GM23338 (cell line): ENCODE data around the gene KIF1A. TPM values are rescaled to one million over a fixed set of nuclear protein-coding genes. Genes with fewer than 3 reads are reported as not detected.

Source experiments
- ATAC-seq: fragments of 200-7000 bp; cut with Tn5 transposase; 3 replicates; pipeline ENCODE4 v1.9.1; 2020
- DNase-seq: peaks from one replicate; pipeline ENCODE4 v3.0.0-alpha.2; 2015; ENCODE audit warnings: low spot score
- H2AFZ ChIP-seq: fragments of 200-600 bp; sonication (generic); 2 replicates; pipeline ENCODE4 v1.8.0; 2016; ENCODE audit warnings: antibody characterized with exemption, mild to moderate bottlenecking, moderate library complexity
- H3F3A ChIP-seq: fragments of 200-600 bp; sonication (generic); replicated peaks from 2 replicates; pipeline ENCODE4 v1.8.0; 2017; ENCODE audit warnings: antibody characterized with exemption, mixed run types, low read depth
- H3K27ac ChIP-seq: fragments of 200-600 bp; sonication (generic); 2 replicates; pipeline ENCODE4 v1.6.1; 2016; ENCODE audit warnings: low read depth
- H3K27me3 ChIP-seq: fragments of 200-600 bp; sonication (generic); 2 replicates; pipeline ENCODE4 v1.8.0; 2016; ENCODE audit warnings: mild to moderate bottlenecking, mixed run types, moderate library complexity; ENCODE audit not compliant: insufficient read depth
- H3K36me3 ChIP-seq: fragments of 200-600 bp; sonication (generic); 2 replicates; pipeline ENCODE4 v1.8.0; 2016; ENCODE audit warnings: mild to moderate bottlenecking; ENCODE audit not compliant: insufficient read depth
- H3K4me1 ChIP-seq: fragments of 200-600 bp; sonication (generic); 2 replicates; pipeline ENCODE4 v1.8.0; 2016; ENCODE audit warnings: mild to moderate bottlenecking, moderate library complexity; ENCODE audit not compliant: insufficient read depth
- H3K4me2 ChIP-seq: fragments of 200-600 bp; sonication (generic); 2 replicates; pipeline ENCODE4 v1.7.1; 2017; ENCODE audit warnings: mixed run types
- H3K4me3 ChIP-seq: fragments of 200-600 bp; sonication (generic); 2 replicates; pipeline ENCODE4 v1.6.1; 2016; ENCODE audit warnings: mixed run types
- H3K79me2 ChIP-seq: fragments of 200-600 bp; sonication (generic); replicated peaks from 2 replicates; pipeline ENCODE4 v1.8.0; 2017; ENCODE audit warnings: mild to moderate bottlenecking; ENCODE audit not compliant: insufficient read depth
- H3K9me2 ChIP-seq: fragments of 200-600 bp; sonication (generic); 2 replicates; pipeline ENCODE4 v1.8.0; 2017; ENCODE audit not compliant: insufficient read depth
- H4K20me1 ChIP-seq: fragments of 200-600 bp; sonication (generic); replicated peaks from 2 replicates; pipeline ENCODE4 v1.8.0; 2017; ENCODE audit warnings: mild to moderate bottlenecking; ENCODE audit not compliant: insufficient read depth
- H3K27ac Mint-ChIP-seq: 2 replicates; pipeline ENCODE4 v1.8.0; 2020; ENCODE audit warnings: inconsistent platforms, mild to moderate bottlenecking, moderate library complexity, mixed read lengths
- H3K27me3 Mint-ChIP-seq: 3 replicates; pipeline ENCODE4 v1.8.0; 2022; ENCODE audit warnings: low read depth, mild to moderate bottlenecking, moderate library complexity, mixed read lengths, inconsistent platforms; ENCODE audit not compliant: insufficient read depth, poor library complexity
- H3K36me3 Mint-ChIP-seq: 3 replicates; pipeline ENCODE4 v1.8.0; 2021; ENCODE audit warnings: low read depth, mild to moderate bottlenecking, inconsistent platforms, moderate library complexity, mixed read lengths
- H3K4me1 Mint-ChIP-seq: 3 replicates; pipeline ENCODE4 v1.8.0; 2020; ENCODE audit warnings: mild to moderate bottlenecking, inconsistent platforms, mixed read lengths
- H3K4me3 Mint-ChIP-seq: 3 replicates; pipeline ENCODE4 v1.8.0; 2021; ENCODE audit warnings: moderate library complexity, mild to moderate bottlenecking, inconsistent platforms, mixed read lengths
- H3K9me3 Mint-ChIP-seq: 3 replicates; pipeline ENCODE4 v1.8.0; 2020; ENCODE audit warnings: moderate library complexity, mild to moderate bottlenecking, inconsistent platforms, mixed read lengths
- EZH2 ChIP-seq: fragments of 200-600 bp; sonication (generic); IDR thresholded peaks from one replicate; pipeline ENCODE4 v1.8.0; 2017; ENCODE audit warnings: antibody characterized with exemption, mild to moderate bottlenecking, low read depth; ENCODE audit not compliant: unreplicated experiment
- NANOG ChIP-seq: IDR thresholded peaks from 2 replicates; pipeline ENCODE4 v1.6.1; 2016; ENCODE audit warnings: antibody characterized with exemption, borderline replicate concordance
- POLR2AphosphoS5 ChIP-seq: IDR thresholded peaks from 2 replicates; pipeline ENCODE4 v1.6.1; 2016; ENCODE audit warnings: antibody characterized with exemption, low read depth
- ZNF331 ChIP-seq: fragments of 250-450 bp; sonication (Bioruptor Pico); IDR thresholded peaks from 2 replicates; pipeline ENCODE4 v1.5.0; 2020; ENCODE audit warnings: low read depth, mild to moderate bottlenecking, moderate library complexity
- polyA plus RNA-seq: library from polyadenylated mRNA; unstranded; fragments of >200 nt; fragmentation: Nextera tagmentation; extraction: Ambion mirVana; gene quantifications from 2 replicates; pipeline ENCODE4 v1.2.1, GENCODE V29; 2016
- total RNA-seq: library from RNA; depleted of rRNA; stranded (reverse); fragments of >200 nt; shearing (Covaris generic); gene quantifications from 2 replicates; pipeline ENCODE4 v1.2.3, GENCODE V29; 2014
- TF ChIP-seq, protein P1 (sequence below), 2 experiments: fragments of 200-600 bp in 1 of 2; sonication (generic) in 1 of 2; conservative IDR thresholded peaks; 2 replicates each; pipeline versions ENCODE4 v1.5.1 to v1.6.1; 2016 to 2017; ENCODE audit warnings: antibody characterized with exemption in 2 of 2, low read depth in 2 of 2, mild to moderate bottlenecking in 2 of 2, moderate library complexity in 1 of 2
- TF ChIP-seq, protein P2 (sequence below): IDR thresholded peaks from 2 replicates; pipeline ENCODE4 v1.6.1; 2016; ENCODE audit warnings: antibody characterized with exemption

Gene KIF1A
- total and polyA plus RNA-seq, 2 experiments from 2014 or later: 169 to 214 TPM

- H3K9me3 Mint-ChIP-seq: no peaks in the 10 kb centered on the region
- no peak overlapping the region for H3K4me3 Mint-ChIP-seq
- TF ChIP-seq, protein P1, sequence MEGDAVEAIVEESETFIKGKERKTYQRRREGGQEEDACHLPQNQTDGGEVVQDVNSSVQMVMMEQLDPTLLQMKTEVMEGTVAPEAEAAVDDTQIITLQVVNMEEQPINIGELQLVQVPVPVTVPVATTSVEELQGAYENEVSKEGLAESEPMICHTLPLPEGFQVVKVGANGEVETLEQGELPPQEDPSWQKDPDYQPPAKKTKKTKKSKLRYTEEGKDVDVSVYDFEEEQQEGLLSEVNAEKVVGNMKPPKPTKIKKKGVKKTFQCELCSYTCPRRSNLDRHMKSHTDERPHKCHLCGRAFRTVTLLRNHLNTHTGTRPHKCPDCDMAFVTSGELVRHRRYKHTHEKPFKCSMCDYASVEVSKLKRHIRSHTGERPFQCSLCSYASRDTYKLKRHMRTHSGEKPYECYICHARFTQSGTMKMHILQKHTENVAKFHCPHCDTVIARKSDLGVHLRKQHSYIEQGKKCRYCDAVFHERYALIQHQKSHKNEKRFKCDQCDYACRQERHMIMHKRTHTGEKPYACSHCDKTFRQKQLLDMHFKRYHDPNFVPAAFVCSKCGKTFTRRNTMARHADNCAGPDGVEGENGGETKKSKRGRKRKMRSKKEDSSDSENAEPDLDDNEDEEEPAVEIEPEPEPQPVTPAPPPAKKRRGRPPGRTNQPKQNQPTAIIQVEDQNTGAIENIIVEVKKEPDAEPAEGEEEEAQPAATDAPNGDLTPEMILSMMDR (conservative IDR thresholded peaks at IDR 0.05; ENCODE audit: low read depth in 2 of 2): peak in 1 of 2 experiments; percentile 54; a peak in 3 of 4 replicates
- TF ChIP-seq EZH2 (no peak), NANOG (no peak), ZNF331 (CRISPR knock-in tag) (no peak)
- no peak overlapping the region for H3K4me2 ChIP-seq
- H3K36me3 Mint-ChIP-seq: no peaks in the 10 kb centered on the region
- no peaks in the 10 kb centered on the region for H4K20me1 ChIP-seq
- H3K9me2 ChIP-seq: no peaks in the 10 kb centered on the region
- H3K36me3 ChIP-seq: no peaks in the 10 kb centered on the region
- H2AFZ ChIP-seq: no peak overlapping the region
- H3K27ac ChIP-seq: no peak overlapping the region
- DNase-seq (peak; percentile 37), ATAC-seq (no peak)
- peaks cover 15% of the 10 kb centered on the region for H3K27me3 Mint-ChIP-seq
- no peaks in the 10 kb centered on the region; the same call in 2 of the 3 replicates for H3K4me1 Mint-ChIP-seq
- no peaks in the 10 kb centered on the region for H3F3A ChIP-seq
- H3K27me3 ChIP-seq: peaks cover 24% of the 10 kb centered on the region
- H3K4me1 ChIP-seq: peaks cover 3% of the 10 kb centered on the region; the same call in 1 of the 2 replicates
- H3K27ac Mint-ChIP-seq: no peak overlapping the region
- H3K79me2 ChIP-seq: no peaks in the 10 kb centered on the region
- no peak overlapping the region for H3K4me3 ChIP-seq
Measured at GRCh38 chr2:240834377-240834975, 14.5 kb upstream of the KIF1A start.

- no peak overlapping the region for H3K27ac Mint-ChIP-seq
- Histone ChIP-seq H3K4me2 (no peak overlapping the region), H3K79me2 (no peaks in the 10 kb centered on the region), H3K27me3 (peaks cover 30% of the 10 kb centered on the region), H3K36me3 (no peaks in the 10 kb centered on the region), H3K4me3 (no peak overlapping the region), H3K9me2 (no peaks in the 10 kb centered on the region), H4K20me1 (no peaks in the 10 kb centered on the region), H3F3A (no peaks in the 10 kb centered on the region), H3K27ac (no peak overlapping the region), H3K4me1 (peaks cover 3% of the 10 kb centered on the region; the same call in 1 of the 2 replicates), H2AFZ (no peak overlapping the region)
- no peaks in the 10 kb centered on the region for H3K9me3 Mint-ChIP-seq
- ATAC-seq (no peak), DNase-seq (no peak)
- no peaks in the 10 kb centered on the region; the same call in 2 of the 3 replicates for H3K4me1 Mint-ChIP-seq
- H3K36me3 Mint-ChIP-seq: no peaks in the 10 kb centered on the region
- no peak for TF ChIP-seq POLR2AphosphoS5
- TF ChIP-seq EZH2: no peak
- TF ChIP-seq, protein P2, sequence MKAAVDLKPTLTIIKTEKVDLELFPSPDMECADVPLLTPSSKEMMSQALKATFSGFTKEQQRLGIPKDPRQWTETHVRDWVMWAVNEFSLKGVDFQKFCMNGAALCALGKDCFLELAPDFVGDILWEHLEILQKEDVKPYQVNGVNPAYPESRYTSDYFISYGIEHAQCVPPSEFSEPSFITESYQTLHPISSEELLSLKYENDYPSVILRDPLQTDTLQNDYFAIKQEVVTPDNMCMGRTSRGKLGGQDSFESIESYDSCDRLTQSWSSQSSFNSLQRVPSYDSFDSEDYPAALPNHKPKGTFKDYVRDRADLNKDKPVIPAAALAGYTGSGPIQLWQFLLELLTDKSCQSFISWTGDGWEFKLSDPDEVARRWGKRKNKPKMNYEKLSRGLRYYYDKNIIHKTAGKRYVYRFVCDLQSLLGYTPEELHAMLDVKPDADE: no peak
- H3K4me3 Mint-ChIP-seq: no peak overlapping the region
- peaks cover 15% of the 10 kb centered on the region for H3K27me3 Mint-ChIP-seq
Measured at GRCh38 chr2:240833724-240834285, 13.8 kb upstream of the KIF1A start.
